ENCODE results near the gene KRTAP22-1. TPM values are rescaled to one million over a fixed set of nuclear protein-coding genes. Genes with fewer than 3 reads are reported as not detected.

KRTAP22-1 gene
- total and polyA plus RNA-seq, 2 of the 8 experiments (the other 6 are each of a cell fraction or from before 2014, with no cell fraction given): not detected

GRCh38 chr21:30615199-30615598 lies 14.3 kb downstream of the KRTAP22-1 start:
- H3K56ac ChIP-seq (replicated peaks; ENCODE audit: insufficient read length, low read depth, low read length): no peak overlapping the region
- H3K9ac ChIP-seq (replicated peaks in 1 of 4; ENCODE audit: extremely low read depth in 1 of 4, low read depth in 3 of 4, low read length in 3 of 4): no peak overlapping the region
- no peak overlapping the region for H3K4ac ChIP-seq (replicated peaks; ENCODE audit: insufficient read length, low read depth, low read length)
- no peak overlapping the region for H2BK12ac ChIP-seq (ENCODE audit: low read depth, low read length)
- no peaks in the 10 kb centered on the region for H3K4me1 ChIP-seq (replicated peaks in 1 of 4; ENCODE audit: control insufficient read depth in 3 of 4, insufficient read depth in 4 of 4, low read length in 3 of 4)
- no peaks in the 10 kb centered on the region for H4K20me1 ChIP-seq (replicated peaks in 1 of 2; ENCODE audit: control insufficient read depth in 1 of 2, insufficient read depth in 2 of 2, low read length in 2 of 2)
- H3K4me3 ChIP-seq (ENCODE audit: extremely low read depth in 1 of 4, insufficient read depth in 2 of 4, low read depth in 3 of 4, low read length in 4 of 4): no peak overlapping the region
- no peak overlapping the region for H2BK5ac ChIP-seq (ENCODE audit: low read depth, low read length)
- H3K4me2 ChIP-seq (ENCODE audit: insufficient read depth in 1 of 2, low read depth in 2 of 2, low read length in 2 of 2): no peak overlapping the region
- H3K79me2 ChIP-seq (ENCODE audit: control insufficient read depth in 1 of 2, insufficient read depth in 2 of 2, low read length in 2 of 2): no peaks in the 10 kb centered on the region
- H3K14ac ChIP-seq (ENCODE audit: insufficient read length): no peak overlapping the region
- no peaks in the 10 kb centered on the region; a peak in 1 of 4 replicates for H3K9me3 ChIP-seq (ENCODE audit: insufficient read depth in 2 of 2, low read depth in 1 of 2, low read length in 1 of 2)
- H2AFZ ChIP-seq (ENCODE audit: low read length): no peak overlapping the region
- no peaks in the 10 kb centered on the region for H3K79me1 ChIP-seq (ENCODE audit: low read depth, low read length)
- no peak overlapping the region for H4K8ac ChIP-seq (ENCODE audit: extremely low read depth, insufficient read depth, low read length)
- H3K27me3 ChIP-seq (replicated peaks in 1 of 4; ENCODE audit: control insufficient read depth in 3 of 4, extremely low read depth in 1 of 4, insufficient read depth in 3 of 4, low read length in 3 of 4): no peaks in the 10 kb centered on the region
- POLR2A ChIA-PET (ENCODE audit: partially characterized antibody): no interaction called here
- no peak overlapping the region for H2BK120ac ChIP-seq (replicated peaks; ENCODE audit: low read depth, low read length)
- no peaks in the 10 kb centered on the region for H3K36me3 ChIP-seq (ENCODE audit: control insufficient read depth in 2 of 4, insufficient read depth in 4 of 4, low read length in 3 of 4)
- no peak overlapping the region for H3K18ac ChIP-seq (ENCODE audit: extremely low read depth, low read length)
- no peak overlapping the region for H4K91ac ChIP-seq (replicated peaks; ENCODE audit: insufficient read length, low read length)
- H2BK15ac ChIP-seq (ENCODE audit: low read length): no peak overlapping the region
- no peak for DNase-seq (ENCODE audit: low read depth in 1 of 2, low spot score in 2 of 2)
- no peak for FAIRE-seq
- H4K5ac ChIP-seq (ENCODE audit: insufficient read length, low read depth, low read length): no peak overlapping the region
- no peak overlapping the region for H3K27ac ChIP-seq (ENCODE audit: low read depth, low read length)
- CTCF ChIA-PET (ENCODE audit: partially characterized antibody): no interaction called here
- H3K23ac ChIP-seq (ENCODE audit: insufficient read length): no peak overlapping the region
- no peaks in the 10 kb centered on the region for H3K23me2 ChIP-seq (ENCODE audit: low read depth, low read length)
- no peak overlapping the region for H2BK20ac ChIP-seq (ENCODE audit: low read length)
- no peak overlapping the region for H2AK5ac ChIP-seq (ENCODE audit: low read depth, low read length)
- TF ChIP-seq GTF2F1 (IDR thresholded peaks at IDR 0.05; ENCODE audit: borderline replicate concordance, low read depth, low read length): no peak
- no peak for TF ChIP-seq TCF12 (IDR thresholded peaks at IDR 0.05; ENCODE audit: low read depth, low read length)
- TF ChIP-seq CEBPB (IDR thresholded peaks at IDR 0.05; ENCODE audit: low read depth, low read length): no peak
- TF ChIP-seq MAFK (IDR thresholded peaks at IDR 0.05; ENCODE audit: low read depth, low read length): no peak
- no peak for TF ChIP-seq CTCF (IDR thresholded peaks at IDR 0.05; ENCODE audit: control extremely low read depth in 1 of 3, insufficient read depth in 1 of 3, low read depth in 1 of 3, low read length in 3 of 3)
- no peak for TF ChIP-seq RBBP5 (IDR thresholded peaks at IDR 0.05; ENCODE audit: borderline replicate concordance, low read depth, low read length)
- TF ChIP-seq POLR2AphosphoS5 (IDR thresholded peaks at IDR 0.05; ENCODE audit: low read depth, low read length): no peak
- TF ChIP-seq SP4 (IDR thresholded peaks at IDR 0.05; ENCODE audit: low read length): no peak
- TF ChIP-seq HDAC2 (IDR thresholded peaks at IDR 0.05; ENCODE audit: borderline replicate concordance in 1 of 2, low read depth in 2 of 2, low read length in 2 of 2): no peak
- no peak for TF ChIP-seq SRF (IDR thresholded peaks at IDR 0.05; ENCODE audit: low read depth, low read length)
- no peak for TF ChIP-seq HDAC6 (IDR thresholded peaks at IDR 0.05; ENCODE audit: low read depth, low read length)
- TF ChIP-seq, protein P1, sequence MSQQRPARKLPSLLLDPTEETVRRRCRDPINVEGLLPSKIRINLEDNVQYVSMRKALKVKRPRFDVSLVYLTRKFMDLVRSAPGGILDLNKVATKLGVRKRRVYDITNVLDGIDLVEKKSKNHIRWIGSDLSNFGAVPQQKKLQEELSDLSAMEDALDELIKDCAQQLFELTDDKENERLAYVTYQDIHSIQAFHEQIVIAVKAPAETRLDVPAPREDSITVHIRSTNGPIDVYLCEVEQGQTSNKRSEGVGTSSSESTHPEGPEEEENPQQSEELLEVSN (IDR thresholded peaks at IDR 0.05): no peak
- TF ChIP-seq BACH1 (IDR thresholded peaks at IDR 0.05; ENCODE audit: low read length): no peak

Measured in H1 (cell line).